IPS-11a (cell line): ENCODE data around the gene PDGFC.

ENCODE experiments used
- H3K4me3 ChIP-seq: one replicate; pipeline ENCODE4 v1.5.1; 2013; ENCODE audit warnings: low read depth, low read length, control low read depth

PDGFC gene

DNA sequence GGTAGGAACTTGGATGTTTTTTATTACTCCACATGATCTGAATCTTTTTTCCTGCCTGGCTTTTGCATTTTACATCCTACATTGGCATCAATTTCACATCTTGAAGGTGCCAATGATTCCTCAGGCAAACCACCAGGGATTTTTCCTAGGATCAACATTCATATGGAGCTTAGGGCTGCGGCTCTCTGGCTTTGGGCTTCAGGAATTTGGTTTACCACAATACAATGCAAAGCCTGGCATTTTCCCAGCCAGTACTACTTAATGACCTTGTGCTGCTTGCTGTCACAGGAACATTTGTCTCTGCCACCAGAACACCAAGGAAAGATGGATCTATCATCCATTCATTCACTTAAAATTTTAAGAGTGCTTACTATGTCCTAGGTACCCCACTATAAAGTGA, 180.7 kb downstream of the PDGFC start:
- H3K4me3 ChIP-seq, result no peak overlapping the region

DNA sequence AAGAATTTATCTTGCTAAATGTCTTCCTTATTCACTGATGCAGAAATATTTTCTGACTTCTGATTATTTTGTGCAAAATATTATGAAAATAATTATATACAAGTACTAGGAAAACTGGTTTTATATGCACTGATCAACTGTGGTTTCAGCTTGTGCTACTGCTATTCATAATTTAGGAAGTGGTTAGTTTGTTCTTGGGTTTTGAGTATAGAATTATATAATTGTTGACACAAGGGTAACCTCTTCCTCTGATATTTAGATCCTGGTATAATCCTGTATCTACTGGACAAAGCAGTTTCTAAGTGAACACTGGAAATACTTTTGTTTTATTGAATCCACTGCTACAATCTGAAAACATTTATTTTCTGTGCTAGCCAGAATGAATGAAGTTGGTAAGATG, 182.8 kb downstream of the PDGFC start:
- H3K4me3 ChIP-seq, result no peak overlapping the region

DNA sequence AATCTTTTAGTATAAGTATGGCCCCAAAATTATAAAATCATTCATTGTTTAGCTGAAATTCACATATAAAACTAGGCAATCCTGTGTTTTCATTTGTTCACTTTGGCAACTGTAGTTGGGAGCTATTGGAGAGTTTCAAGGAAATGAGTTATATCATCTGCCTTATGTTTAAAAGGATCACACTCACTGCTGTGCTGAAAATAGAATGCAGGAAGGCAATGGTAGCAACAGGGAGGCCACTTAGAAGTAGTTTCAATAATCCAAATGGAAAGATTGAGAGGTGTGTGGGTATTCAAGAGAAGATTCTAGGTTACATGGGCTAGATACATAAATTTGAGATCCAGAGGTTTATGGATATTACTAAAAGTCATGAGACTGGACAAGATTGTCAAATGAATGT, 184.9 kb downstream of the PDGFC start:
- no peak overlapping the region for H3K4me3 ChIP-seq

DNA sequence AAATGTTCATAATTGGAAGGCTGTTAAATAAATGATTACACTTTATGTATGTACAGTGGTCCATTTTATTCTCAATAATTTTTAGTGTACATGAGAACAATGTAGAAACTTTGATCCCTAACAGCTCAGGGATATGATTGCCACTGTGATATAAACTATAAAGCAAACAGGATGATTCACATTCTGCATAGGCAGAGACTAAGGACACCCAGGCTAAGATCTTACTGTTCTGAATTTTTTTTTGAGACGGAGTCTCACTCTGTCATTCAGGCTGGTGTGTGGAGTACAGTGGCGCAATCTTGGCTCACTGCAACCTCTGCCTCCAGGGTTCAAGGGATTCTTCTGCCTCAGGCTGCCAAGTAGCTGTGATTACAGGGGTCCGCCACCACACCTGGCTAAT, 186.6 kb downstream of the PDGFC start:
- no peak overlapping the region for H3K4me3 ChIP-seq

DNA sequence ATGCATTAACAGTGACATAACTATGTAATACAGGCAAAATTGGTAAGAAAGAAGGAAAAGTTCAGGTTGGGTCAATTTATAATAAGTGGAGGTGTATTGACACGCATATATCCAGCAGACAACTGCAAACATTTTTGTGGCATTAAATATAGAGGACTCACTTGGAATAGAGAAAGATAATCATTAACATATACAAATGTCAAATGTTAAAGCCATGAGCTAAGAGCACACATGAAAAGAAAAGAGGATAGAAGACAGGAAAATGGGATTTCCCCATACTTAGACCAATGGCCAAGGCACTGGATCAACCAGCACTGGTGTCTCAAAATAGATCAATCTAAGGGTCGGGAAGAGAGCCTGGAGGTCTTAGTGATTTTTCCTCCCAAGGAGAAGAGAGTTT, 187.6 kb downstream of the PDGFC start:
- no peak overlapping the region for H3K4me3 ChIP-seq

DNA sequence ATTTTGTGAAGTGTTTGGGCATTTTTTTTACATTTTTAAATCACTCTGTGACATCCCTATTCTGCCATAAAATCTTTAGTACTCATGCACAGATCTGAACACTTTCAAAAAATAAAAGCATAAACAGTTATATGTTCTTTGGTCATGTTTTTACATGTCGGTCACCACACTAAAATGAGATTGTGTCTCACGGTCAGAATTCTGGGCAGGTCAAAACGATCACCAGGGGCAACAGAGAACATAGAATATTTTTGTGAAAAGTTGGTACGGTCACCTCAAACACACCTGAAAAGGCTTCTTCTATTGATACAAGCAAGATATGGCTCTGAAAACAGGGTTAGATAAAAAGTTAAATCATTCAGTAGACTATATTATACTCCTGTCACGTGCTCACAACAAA, 189.1 kb downstream of the PDGFC start:
- no peak overlapping the region for H3K4me3 ChIP-seq

DNA sequence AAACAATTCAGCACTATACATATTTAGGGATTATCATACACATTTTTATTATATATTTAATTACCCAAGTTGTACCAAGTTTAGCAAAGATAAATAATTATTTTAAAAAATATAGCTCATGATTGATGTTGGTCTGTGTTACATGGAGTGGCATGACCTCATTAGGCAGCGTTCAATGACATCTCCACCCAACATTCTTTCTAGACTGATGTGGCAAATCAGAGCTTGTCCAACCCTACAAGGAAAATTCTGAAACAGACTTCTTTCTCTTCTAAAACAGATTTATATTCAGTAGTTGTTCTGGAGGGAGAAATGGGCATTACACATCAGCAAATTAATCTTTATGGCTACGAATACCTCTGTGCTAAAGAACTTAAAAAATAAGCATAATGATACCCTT, 189.7 kb downstream of the PDGFC start:
- H3K4me3 ChIP-seq, result no peak overlapping the region

DNA sequence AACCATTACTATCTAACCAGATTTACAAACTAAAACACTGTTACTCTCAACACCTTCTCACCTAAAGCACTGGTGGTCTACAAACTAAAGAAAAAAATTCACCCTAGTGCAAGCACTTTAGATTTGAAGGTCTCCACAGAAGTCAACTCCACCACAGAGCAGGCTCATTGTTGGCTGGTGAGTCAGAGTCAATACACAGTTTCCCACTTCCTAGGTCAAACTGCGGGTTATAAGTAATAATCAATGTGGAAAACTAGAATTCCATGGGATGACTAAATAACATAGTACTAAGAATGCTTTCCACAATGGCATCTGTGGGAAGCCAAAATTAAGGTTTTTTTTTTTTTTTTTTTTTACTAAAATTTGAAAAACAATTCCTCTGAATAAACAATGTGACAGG, 191.8 kb downstream of the PDGFC start:
- no peak overlapping the region for H3K4me3 ChIP-seq

DNA sequence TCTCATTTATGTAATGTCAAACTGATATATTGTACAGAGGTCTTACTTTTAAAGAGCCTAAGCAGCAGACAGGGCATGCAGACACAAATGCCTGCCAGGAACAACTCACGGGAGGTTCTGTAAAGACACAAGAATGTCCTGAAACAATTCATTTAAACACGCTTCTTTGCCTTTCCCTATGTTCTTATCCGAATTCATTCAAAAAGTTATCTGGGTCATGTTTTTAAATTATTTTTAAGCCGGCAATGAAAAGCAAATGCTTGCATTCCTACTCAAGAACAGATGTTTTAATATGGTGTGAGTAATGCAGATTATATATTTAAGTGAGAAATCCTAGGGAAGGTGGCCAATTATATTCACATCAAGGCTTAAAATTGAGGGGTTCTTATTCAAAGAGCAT, 192.6 kb downstream of the PDGFC start:
- H3K4me3 ChIP-seq, result no peak overlapping the region

DNA sequence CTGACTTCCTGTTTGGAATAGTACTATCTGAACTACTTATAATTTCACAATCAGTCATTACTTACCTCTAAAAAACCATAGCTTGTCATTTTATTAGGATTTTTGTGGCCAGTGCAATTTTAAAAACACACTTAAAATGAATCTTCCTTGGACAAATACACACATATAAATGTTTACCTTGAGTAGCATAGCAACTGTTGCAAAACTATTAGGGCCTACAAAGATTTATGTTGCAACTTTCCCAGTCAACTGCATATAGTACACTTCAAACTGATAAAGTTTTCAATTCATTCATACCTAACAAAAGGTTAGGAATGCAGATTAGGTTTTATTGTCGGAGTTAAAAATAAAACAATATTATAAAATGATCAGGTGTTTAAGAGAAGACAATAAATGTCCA, 193.0 kb downstream of the PDGFC start:
- no peak overlapping the region for H3K4me3 ChIP-seq

DNA sequence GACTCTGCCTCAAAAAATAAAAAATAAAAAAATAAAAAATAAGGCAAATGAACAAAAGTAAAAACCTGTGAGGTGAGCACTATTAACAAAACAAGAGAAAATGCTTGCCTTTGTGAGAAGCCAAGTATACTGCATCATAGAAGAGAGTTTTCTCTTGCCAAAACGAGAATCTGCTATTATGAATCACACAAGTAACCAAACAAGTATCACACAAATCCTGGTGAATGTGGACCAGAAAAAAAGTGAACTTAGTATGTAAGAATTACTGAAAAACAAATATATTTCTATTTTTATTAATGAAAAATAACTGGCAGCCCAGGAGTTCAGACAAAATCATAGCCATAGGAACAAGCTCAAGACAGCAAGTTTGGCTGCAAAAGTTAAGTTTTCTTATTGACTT, 193.5 kb downstream of the PDGFC start:
- H3K4me3 ChIP-seq, result no peak overlapping the region

DNA sequence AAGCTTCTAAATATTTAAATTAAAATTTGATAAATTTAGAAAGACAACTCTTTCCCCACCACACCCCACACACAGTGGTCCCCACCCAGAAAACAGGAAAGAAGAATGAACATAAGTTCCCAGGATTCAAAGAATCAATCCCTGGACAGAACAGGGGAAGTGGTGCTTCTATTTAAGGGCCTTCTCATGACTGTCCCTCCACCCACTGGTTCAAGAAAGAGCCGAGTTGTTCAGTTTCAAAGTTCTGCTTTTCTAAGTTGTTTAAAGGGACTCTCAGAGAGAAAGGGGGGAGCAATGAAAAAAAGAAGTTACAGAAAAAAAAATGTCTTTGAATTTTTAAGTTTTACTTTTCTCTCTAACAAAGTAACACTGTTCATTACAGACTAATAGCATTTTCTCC, 195.8 kb downstream of the PDGFC start:
- H3K4me3 ChIP-seq, result no peak overlapping the region

DNA sequence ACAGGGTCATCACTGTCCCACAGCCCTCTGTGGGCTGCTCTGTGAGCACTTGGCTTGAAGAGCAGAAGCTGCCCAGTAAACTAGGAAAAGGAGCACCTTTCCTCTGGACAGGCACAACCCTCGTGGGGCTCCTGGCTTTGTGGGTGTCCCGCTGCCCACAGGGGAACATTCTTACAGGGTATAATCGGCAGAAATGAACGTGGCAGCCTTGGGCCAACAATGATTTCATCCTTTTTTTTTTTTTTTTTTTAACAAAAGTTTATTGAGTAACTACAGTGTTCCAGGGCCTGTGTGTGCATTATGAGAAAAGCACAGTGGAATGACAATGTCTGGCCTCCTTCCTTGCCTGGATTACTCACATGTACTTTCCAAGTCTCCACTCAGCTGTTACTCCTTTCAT, 197.2 kb downstream of the PDGFC start:
- no peak overlapping the region for H3K4me3 ChIP-seq

DNA sequence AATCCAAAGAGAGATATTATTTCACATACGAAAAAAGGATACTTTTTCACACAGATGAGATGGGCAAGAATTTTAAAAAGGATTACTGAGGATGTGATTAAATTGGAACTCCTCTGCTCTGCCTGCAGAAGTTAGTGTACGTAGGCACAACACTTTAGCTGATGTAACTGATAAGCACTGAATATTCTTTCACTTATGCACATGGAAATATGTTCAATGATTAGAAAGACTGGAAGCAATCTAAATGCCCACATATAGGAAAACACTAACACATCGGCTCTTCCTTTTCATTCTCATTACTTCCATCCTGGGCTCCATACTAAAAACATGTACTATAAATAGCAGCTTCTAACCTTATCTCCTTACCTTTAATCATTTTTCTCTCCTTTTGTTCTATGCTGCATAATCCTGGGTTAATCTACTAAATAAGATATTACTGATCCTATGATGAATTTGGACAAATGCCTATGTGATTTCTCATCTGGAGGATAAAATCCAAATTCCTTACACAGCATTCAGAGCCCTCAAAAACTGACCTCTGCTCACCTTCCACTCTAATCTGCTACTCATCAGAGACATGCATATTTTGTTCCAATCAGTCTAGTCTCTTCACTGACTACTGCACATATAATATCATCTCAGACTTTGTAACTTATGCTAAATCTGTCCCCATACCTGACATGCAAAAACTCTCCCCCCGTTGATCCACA, 197.8 kb downstream of the PDGFC start:
- H3K4me3 ChIP-seq, result no peak overlapping the region

DNA sequence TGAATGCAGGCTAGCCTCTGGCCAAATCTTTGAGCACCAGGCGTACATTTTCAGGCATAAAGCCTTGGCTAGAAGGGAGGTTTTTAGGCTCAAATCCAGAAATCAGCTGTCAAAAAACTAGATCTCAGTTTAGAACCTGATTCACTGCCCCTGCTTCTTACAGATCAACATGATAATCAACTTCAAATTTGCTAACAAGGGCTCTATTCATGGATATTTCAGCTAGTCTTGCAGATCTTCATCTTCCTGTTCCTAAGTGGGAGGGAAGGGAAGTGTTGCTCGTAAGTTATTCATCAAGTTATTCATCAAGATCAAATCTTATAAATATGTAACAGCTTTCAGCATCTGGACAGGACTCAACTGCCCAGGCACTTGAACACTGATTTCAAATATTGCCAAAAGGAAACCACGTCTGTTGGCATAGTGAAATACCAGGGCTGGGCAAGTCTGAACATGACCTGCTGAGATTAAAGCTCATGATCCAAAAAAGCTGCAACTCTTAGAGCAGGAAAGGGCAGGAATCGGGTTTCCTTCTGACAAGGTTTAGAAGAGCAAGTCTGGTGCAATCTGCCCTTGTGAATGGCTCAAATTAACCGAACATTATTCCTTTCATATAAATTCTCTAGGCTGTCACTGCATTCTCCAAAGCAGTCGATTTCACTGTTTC, 200.3 kb downstream of the PDGFC start:
- H3K4me3 ChIP-seq, result no peak overlapping the region

DNA sequence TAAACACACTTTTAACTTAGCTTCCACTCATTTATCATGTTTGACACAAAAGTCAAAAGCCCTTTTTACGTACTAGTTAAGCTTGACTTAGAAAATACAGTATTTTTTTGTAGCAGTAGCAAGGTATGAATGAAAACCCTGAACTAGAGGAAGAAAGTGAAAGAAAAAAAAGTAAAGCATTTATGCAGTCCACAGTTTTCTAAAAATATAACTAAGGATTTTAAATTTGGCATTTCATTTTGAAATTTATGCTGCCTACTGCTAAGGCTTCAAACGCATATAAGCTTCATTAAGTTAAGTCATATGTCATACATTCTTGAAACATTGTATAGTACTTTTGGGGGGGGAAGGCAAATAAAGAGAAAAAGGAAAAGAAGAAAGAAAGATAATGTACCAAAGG, 201.5 kb downstream of the PDGFC start:
- H3K4me3 ChIP-seq, result no peak overlapping the region

DNA sequence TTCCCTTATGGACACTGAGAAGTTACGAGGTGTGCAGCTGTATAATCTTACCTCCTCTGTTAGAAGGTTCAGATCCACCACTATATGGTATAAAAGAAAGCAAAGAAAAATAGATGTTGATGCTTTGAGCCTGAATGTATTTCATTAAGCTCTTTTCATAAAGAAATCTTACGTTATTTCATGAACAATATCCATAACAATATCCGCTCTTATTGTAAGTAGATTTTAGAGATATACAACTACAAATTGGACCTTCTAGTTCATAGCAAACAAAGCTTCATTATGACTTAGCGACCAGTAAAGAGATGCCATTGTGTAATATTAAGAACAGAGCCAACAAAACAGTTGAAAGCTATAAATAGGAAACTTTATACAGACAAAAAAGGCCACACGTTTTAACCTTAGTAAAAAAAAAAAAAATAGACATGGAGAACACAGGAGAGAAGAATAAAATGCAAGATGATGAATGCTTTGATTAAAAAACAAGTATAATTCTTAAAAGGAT, 203.6 kb downstream of the PDGFC start:
- no peak overlapping the region for H3K4me3 ChIP-seq

DNA sequence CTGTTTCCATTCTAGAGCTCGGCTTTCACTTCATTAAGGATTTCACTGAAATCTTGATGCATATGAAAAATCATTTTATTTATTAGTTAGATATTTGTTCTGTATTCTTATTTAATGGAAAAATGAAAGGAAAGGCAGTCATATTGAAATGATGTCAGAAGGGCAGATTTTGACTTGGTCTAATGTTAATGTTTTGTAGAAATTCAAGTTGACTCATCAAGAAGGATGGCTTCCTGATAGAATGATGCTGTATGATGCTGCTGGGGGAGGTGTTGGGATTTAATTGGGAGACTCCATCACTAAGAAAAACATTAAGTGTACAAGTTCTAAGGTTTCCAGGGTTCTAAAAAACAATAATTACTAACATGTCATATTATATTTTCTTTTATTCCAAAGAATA, 204.8 kb downstream of the PDGFC start:
- no peak overlapping the region for H3K4me3 ChIP-seq

DNA sequence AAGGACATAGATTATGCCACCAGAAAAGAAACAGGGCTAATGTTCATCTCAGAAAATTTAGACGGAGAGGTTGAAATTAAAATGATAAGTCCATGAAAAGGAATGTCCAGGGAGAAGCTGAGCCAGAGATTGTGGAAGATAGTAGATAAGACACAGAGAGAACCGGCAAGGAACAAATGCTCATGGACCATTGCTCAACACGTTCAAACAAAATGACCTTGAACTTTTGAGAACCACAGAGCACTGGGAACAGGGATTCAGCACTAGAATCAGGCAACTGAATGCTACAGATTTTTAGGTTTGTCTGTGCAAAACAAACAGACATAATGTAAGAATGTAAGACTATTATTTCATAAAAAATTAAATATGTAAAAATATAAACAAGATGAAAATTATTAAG, 206.3 kb downstream of the PDGFC start:
- H3K4me3 ChIP-seq, result no peak overlapping the region

DNA sequence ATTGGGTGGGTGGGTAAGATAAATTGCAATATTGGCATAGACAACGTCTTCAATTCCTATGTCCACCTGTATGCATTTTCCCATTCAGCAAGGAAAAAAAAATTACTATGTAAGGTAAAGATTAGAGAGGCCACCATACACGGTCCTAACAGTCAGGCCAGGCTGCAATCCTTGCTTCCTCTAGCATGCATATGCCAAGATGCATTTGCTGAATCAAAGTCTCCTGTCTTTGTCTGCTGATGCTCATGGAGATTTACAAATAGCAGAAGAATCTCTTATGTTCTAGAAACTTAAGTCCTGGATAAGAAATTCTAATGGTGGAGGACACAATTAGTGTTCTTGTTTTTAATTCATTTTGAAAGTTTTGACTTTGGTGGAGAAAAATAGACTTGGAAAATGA, 206.8 kb downstream of the PDGFC start:
- no peak overlapping the region for H3K4me3 ChIP-seq

DNA sequence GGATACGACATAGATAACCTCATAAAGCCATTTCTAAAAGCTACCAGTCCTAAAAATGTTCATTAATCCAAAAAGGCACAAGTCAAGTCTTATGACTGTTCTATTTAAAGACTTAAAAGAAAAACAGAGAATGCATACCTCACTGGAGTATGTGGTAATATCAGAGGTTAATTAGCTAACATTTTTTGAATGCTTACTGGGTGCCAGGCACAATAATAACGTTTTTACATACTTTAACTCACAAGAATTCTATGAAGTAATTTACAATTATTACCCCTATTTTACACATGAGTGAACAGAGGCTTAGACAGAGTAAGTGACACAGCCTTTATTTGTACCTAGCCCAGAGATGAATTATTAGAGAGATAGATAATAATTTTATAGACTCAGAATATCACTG, 207.5 kb downstream of the PDGFC start:
- no peak overlapping the region for H3K4me3 ChIP-seq

DNA sequence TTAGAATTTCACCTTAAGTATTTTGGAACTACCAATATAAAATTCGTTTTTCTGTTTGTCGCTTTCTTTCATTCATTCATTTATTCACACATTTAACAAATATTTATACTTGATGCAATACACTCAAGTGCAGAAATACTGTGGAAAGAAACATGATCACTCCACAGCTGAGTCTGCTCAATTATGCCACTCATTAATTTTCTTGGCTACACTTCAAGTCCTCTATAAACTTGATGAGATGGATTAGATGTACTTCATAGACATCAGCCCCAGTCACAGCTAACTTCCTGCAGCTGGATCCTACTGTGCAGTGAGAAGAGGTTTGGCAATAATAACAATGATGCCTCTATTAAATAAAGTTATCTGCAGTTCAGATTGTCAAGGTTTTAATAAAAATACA, 208.1 kb downstream of the PDGFC start:
- no peak overlapping the region for H3K4me3 ChIP-seq

DNA sequence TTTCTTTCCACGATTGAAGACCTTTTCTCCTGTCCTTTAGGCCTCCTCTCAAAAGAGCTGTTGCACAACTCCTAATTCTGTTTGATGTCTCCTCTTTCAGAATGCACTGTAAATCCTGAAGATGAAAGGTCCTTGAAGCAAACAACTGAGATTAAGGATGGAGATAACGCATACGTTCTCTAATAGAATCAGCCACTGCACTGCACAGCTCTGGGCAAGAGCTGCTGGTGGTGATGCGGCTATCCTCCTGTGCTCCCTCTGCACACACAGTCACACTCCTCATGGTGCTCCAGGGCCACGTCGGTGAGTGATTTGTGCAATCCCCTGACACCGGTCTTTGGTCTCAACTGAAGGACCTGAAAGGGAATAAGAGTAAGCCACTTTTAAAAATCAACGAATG, 208.7 kb downstream of the PDGFC start:
- H3K4me3 ChIP-seq, result no peak overlapping the region
